Epithelial cell of prostate (primary cell): ENCODE data around the gene SEC22A.

Experiments
- DNase-seq: peaks from one replicate; pipeline ENCODE4 v3.0.0-alpha.2; 2011; ENCODE audit warnings: low read depth, low spot score
- H3K27ac ChIP-seq: fragments of 450-650 bp; 2 replicates; pipeline ENCODE4 v1.5.1; 2017; ENCODE audit warnings: mild to moderate bottlenecking

SEC22A gene

DNA sequence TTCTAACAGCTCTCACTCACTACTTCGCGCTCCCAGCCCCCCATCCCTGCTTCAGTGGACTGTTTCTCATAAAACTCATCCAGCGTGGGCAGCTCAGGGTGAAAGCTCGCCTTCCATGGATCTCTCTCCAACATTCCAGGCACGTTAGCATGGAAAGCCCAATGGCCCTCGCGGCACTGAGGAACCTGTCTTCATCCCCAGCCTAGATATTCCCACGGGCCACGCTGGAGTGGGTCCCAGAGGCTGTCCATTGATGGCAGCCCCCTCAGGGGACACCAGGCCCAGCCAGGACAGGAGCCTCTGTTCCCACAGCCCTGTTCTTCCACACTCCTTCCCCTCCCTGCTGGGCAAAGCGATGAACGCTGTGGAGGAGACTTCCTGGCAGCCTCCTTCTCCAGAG is 121.1 kb downstream of the SEC22A start:
- no peak for DNase-seq
- H3K27ac ChIP-seq: no peak overlapping the region
